ENCODE measurements around the gene NUDT16L1. TPM values are rescaled to one million over a fixed set of nuclear protein-coding genes. Genes with fewer than 3 reads are reported as not detected.

The NUDT16L1 gene
- total and polyA plus RNA-seq, 2 of the 4 experiments (the other 2 are of a cell fraction): 22.9 to 44.3 TPM

DNA sequence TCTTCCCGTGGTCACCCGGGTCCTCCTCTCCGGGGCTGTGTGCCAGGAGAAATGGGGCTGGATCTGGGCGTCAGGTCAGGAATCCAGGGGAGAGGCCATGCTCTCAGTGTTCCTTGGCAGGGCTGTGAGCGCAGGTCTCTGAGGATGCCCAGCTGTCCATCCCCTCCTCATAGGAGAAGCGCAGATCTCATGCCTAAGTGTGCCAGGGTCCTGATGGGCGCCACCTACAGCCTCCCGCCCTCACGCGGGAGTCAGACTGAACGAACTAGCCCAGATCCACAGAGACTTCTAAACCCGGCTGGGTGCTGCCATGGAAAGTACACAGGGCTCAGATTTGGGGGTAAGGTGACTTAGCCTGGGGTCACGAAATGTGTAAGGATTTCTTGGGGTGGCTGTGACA, 44.4 kb upstream of the NUDT16L1 start:
- 84% methylated on average over 5 of the region's 13 CpGs; no CpG with 5 or more reads in 1 of the 2 experiments for WGBS, 2 experiments (ENCODE audit: extremely low coverage in 2 of 2, insufficient read length in 1 of 2)
- peaks cover 15 to 50% of the 10 kb centered on the region in 2 experiments for H3K79me1 ChIP-seq (ENCODE audit: low read depth in 1 of 2, low read length in 2 of 2)
- H3K23ac ChIP-seq (ENCODE audit: low read depth, low read length): no peak overlapping the region
- H3K4me1 ChIP-seq (ENCODE audit: control insufficient read depth, insufficient read depth, low read length): no peaks in the 10 kb centered on the region
- no peak overlapping the region for H4K8ac ChIP-seq (ENCODE audit: low read depth in 2 of 2, low read length in 2 of 2)
- no peak overlapping the region for H2AK5ac ChIP-seq (ENCODE audit: low read depth, low read length)
- ATAC-seq (ENCODE audit: low read depth) (no peak), DNase-seq (no peak)
- dilution Hi-C loops (cut with HindIII; ENCODE audit: low sequenced_read_pairs, unreplicated experiment): no loop called here
- no peak overlapping the region for H2BK15ac ChIP-seq (ENCODE audit: low read depth, low read length)
- no peak overlapping the region for H3K9ac ChIP-seq (ENCODE audit: low read depth, low read length)
- H2AFZ ChIP-seq (replicated peaks; ENCODE audit: low read length, poor library complexity): peak overlapping the region; percentile 51
- no peak overlapping the region for H3K27ac ChIP-seq (ENCODE audit: insufficient read depth, low read length)
- TF ChIP-seq, protein P1, sequence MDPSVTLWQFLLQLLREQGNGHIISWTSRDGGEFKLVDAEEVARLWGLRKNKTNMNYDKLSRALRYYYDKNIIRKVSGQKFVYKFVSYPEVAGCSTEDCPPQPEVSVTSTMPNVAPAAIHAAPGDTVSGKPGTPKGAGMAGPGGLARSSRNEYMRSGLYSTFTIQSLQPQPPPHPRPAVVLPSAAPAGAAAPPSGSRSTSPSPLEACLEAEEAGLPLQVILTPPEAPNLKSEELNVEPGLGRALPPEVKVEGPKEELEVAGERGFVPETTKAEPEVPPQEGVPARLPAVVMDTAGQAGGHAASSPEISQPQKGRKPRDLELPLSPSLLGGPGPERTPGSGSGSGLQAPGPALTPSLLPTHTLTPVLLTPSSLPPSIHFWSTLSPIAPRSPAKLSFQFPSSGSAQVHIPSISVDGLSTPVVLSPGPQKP (IDR thresholded peaks at IDR 0.05; ENCODE audit: borderline replicate concordance, low read depth, low read length): no peak
- TF ChIP-seq RFX5 (IDR thresholded peaks at IDR 0.05; ENCODE audit: low read depth, low read length) (no peak), SMC3 (IDR thresholded peaks at IDR 0.05; ENCODE audit: low read depth, low read length) (no peak), MAFK (IDR thresholded peaks at IDR 0.05; ENCODE audit: low read depth, low read length) (no peak), MXI1 (IDR thresholded peaks at IDR 0.05; ENCODE audit: borderline replicate concordance, low read depth, low read length) (no peak), NFE2L2 (IDR thresholded peaks at IDR 0.05; ENCODE audit: low read depth, low read length) (no peak), MAZ (IDR thresholded peaks at IDR 0.05; ENCODE audit: borderline replicate concordance, low read depth, low read length) (no peak), POLR2A (IDR thresholded peaks at IDR 0.05; ENCODE audit: low read depth, low read length) (no peak), RAD21 (IDR thresholded peaks at IDR 0.05; ENCODE audit: low read length) (no peak), CHD1 (IDR thresholded peaks at IDR 0.05; ENCODE audit: low read depth, low read length) (no peak), CEBPB (IDR thresholded peaks at IDR 0.05; ENCODE audit: low read depth, low read length) (no peak), FOS (IDR thresholded peaks at IDR 0.05; ENCODE audit: low read depth, low read length) (no peak), RCOR1 (IDR thresholded peaks at IDR 0.05; ENCODE audit: insufficient replicate concordance, low read length) (no peak)
- TF ChIP-seq, protein P2, sequence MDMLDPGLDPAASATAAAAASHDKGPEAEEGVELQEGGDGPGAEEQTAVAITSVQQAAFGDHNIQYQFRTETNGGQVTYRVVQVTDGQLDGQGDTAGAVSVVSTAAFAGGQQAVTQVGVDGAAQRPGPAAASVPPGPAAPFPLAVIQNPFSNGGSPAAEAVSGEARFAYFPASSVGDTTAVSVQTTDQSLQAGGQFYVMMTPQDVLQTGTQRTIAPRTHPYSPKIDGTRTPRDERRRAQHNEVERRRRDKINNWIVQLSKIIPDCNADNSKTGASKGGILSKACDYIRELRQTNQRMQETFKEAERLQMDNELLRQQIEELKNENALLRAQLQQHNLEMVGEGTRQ (IDR thresholded peaks at IDR 0.05; ENCODE audit: low read depth, low read length): no peak
- TF ChIP-seq, protein P3, sequence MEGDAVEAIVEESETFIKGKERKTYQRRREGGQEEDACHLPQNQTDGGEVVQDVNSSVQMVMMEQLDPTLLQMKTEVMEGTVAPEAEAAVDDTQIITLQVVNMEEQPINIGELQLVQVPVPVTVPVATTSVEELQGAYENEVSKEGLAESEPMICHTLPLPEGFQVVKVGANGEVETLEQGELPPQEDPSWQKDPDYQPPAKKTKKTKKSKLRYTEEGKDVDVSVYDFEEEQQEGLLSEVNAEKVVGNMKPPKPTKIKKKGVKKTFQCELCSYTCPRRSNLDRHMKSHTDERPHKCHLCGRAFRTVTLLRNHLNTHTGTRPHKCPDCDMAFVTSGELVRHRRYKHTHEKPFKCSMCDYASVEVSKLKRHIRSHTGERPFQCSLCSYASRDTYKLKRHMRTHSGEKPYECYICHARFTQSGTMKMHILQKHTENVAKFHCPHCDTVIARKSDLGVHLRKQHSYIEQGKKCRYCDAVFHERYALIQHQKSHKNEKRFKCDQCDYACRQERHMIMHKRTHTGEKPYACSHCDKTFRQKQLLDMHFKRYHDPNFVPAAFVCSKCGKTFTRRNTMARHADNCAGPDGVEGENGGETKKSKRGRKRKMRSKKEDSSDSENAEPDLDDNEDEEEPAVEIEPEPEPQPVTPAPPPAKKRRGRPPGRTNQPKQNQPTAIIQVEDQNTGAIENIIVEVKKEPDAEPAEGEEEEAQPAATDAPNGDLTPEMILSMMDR (conservative IDR thresholded peaks at IDR 0.05; ENCODE audit: low read depth, low read length): no peak
- no peak overlapping the region for H3K4me2 ChIP-seq (ENCODE audit: low read depth, low read length)
- BruUV-seq (replicated peaks): no TSS peak
- intact Hi-C loops (cut with micrococcal nuclease): no loop called here
- H3K27me3 ChIP-seq (ENCODE audit: control insufficient read depth, insufficient read depth, low read length): no peaks in the 10 kb centered on the region
- no peak overlapping the region for H3K18ac ChIP-seq (ENCODE audit: low read depth, low read length)
- in situ Hi-C loops (cut with MboI; ENCODE audit: low sequenced_read_pairs): no loop called here
- no peak overlapping the region for H3K4ac ChIP-seq (ENCODE audit: low read depth, low read length)
- H3K9me3 ChIP-seq (ENCODE audit: control insufficient read depth, insufficient read depth, low read length): no peaks in the 10 kb centered on the region
- no peak overlapping the region for H2AK9ac ChIP-seq (replicated peaks; ENCODE audit: low read depth, low read length, poor library complexity)
- H2BK5ac ChIP-seq (ENCODE audit: low read depth, low read length, poor library complexity, severe bottlenecking): no peak overlapping the region
- no peak overlapping the region for H2BK120ac ChIP-seq (ENCODE audit: low read depth, low read length)
- H4K5ac ChIP-seq (ENCODE audit: low read depth, low read length): no peak overlapping the region
- peaks cover 52% of the 10 kb centered on the region for H4K20me1 ChIP-seq (ENCODE audit: insufficient read depth, low read length)
- peaks cover 36% of the 10 kb centered on the region for H3K36me3 ChIP-seq (ENCODE audit: control insufficient read depth, insufficient read depth, low read length)
- H3K9me1 ChIP-seq (ENCODE audit: insufficient read depth, low read length): no peaks in the 10 kb centered on the region
- no peak overlapping the region for H3K56ac ChIP-seq (ENCODE audit: extremely low read depth, insufficient read depth, low read length)
- no peak overlapping the region for H2BK20ac ChIP-seq (ENCODE audit: low read depth, low read length)
- no peak overlapping the region for H3K4me3 ChIP-seq (ENCODE audit: insufficient read depth, low read depth, low read length)
- POLR2A ChIA-PET (ENCODE audit: unreplicated experiment): no interaction called here
- no peak overlapping the region for H4K91ac ChIP-seq (ENCODE audit: insufficient read depth, low read depth, low read length)
- no peak overlapping the region for H3K14ac ChIP-seq (replicated peaks; ENCODE audit: low read depth, low read length)
- CTCF ChIA-PET: no interaction called here
